ENCODE results near the gene OSBP2.

OSBP2 gene

DNA sequence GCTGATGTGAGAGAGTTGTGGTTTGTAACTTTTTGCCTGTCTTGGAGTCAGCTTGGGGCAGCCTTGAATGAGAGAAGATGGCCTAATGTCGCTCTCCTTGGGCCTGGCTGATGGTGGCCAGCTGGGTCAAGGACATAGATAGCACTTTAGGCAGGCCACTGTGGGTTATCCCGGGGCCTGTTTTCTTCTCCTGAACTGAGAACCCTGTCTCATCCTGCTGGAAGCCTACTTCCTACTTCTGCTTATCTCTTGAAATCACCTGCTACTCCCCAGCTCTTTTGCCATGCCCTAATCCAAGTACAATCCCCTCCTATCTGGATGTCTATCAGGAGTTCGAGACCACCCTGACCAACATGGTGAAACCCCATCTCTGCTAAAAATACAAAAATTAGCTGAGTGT, 49.5 kb downstream of the OSBP2 start:
- Histone ChIP-seq H3K4me1 (ENCODE audit: insufficient read depth, low read length) (peaks cover 1% of the 10 kb centered on the region; the same call in 1 of the 2 replicates), H3K27ac (ENCODE audit: low read depth, low read length) (no peak overlapping the region), H3K9ac (ENCODE audit: low read depth, low read length) (no peak overlapping the region), H3K27me3 (ENCODE audit: insufficient read depth, low read length) (no peaks in the 10 kb centered on the region), H3K4me3 (ENCODE audit: low read length) (no peak overlapping the region), H3K36me3 (ENCODE audit: insufficient read depth, low read length) (no peaks in the 10 kb centered on the region), H3K9me3 (ENCODE audit: insufficient read depth, low read depth, low read length) (no peaks in the 10 kb centered on the region)
- 95% methylated on average over 3 of the region's 3 CpGs for WGBS

DNA sequence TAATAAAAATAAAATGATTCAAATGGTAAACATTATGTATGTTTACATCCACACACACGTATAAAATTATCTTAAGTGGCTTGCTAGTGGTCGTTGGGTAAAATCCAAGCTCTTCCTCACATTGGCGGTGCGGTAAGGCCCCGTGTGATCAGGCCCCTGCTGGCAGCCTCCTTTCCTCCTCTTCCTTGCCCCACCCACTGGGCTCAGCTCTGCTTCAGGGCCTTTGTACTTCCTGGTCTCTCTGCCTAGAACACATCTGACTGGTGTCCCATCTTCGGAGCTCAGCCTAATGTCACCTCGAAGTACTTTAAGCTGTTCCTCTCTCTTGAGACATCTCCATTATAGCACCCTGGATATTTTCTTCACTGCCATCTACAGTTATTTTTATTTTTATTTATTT, 52.8 kb downstream of the OSBP2 start:
- 82% methylated on average over 7 of the region's 7 CpGs for WGBS
- no peak overlapping the region for H3K4me3 ChIP-seq (ENCODE audit: low read length)
- H3K27me3 ChIP-seq (ENCODE audit: insufficient read depth, low read length) = no peaks in the 10 kb centered on the region
- no peaks in the 10 kb centered on the region for H3K9me3 ChIP-seq (ENCODE audit: insufficient read depth, low read depth, low read length)
- no peak overlapping the region for H3K27ac ChIP-seq (ENCODE audit: low read depth, low read length)
- no peaks in the 10 kb centered on the region for H3K4me1 ChIP-seq (ENCODE audit: insufficient read depth, low read length)
- no peaks in the 10 kb centered on the region for H3K36me3 ChIP-seq (ENCODE audit: insufficient read depth, low read length)
- H3K9ac ChIP-seq (ENCODE audit: low read depth, low read length) = no peak overlapping the region

DNA sequence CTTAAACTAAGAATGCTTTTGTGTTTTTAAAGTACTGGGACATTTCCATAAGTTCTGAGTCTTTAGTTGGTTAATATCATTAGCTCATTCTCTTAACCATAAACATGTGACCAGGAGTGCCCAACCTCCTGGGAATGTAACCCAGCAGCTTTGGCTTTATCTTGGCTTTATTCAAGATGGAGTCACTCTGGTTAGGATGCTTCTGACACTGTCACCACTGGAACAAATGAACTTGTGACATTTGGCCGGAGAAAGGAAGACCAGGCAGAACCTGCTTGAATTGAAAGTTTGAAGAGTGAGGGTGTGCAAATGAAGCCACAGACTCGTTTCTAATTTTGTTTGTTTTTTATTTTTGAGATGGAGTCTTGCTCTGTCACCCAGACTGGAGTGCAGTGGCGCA, 54.6 kb downstream of the OSBP2 start:
- Histone ChIP-seq H3K9me3 (ENCODE audit: insufficient read depth, low read depth, low read length) (peaks cover 4% of the 10 kb centered on the region; the same call in 1 of the 2 replicates), H3K27ac (ENCODE audit: low read depth, low read length) (no peak overlapping the region), H3K9ac (ENCODE audit: low read depth, low read length) (no peak overlapping the region), H3K27me3 (ENCODE audit: insufficient read depth, low read length) (no peaks in the 10 kb centered on the region), H3K36me3 (ENCODE audit: insufficient read depth, low read length) (no peaks in the 10 kb centered on the region), H3K4me3 (ENCODE audit: low read length) (no peak overlapping the region), H3K4me1 (ENCODE audit: insufficient read depth, low read length) (no peaks in the 10 kb centered on the region)
- WGBS = 90% methylated on average over 3 of the region's 3 CpGs

DNA sequence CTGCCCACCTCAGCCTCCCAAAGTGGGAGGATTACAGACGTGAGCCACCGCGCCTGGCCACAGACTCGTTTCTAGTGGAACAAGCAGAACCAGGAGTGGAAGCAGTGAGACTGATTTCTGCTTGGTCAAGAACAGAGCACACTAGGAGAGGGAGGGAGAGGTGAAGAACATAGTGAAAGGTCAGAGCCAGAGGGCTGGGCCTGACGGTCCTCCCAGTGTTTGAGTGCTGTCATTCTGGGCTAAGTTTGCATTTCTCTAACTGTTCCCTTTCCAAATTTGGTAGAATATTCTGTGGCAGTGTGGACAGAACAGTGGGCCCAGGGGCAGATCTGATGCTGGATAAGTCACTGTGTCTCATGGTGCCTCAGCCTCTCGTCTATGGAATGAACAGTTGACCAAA, 55.2 kb downstream of the OSBP2 start:
- H3K4me3 ChIP-seq (ENCODE audit: low read length) = no peak overlapping the region
- H3K27ac ChIP-seq (ENCODE audit: low read depth, low read length) = no peak overlapping the region
- no peak overlapping the region for H3K9ac ChIP-seq (ENCODE audit: low read depth, low read length)
- H3K4me1 ChIP-seq (ENCODE audit: insufficient read depth, low read length) = no peaks in the 10 kb centered on the region
- no peaks in the 10 kb centered on the region for H3K36me3 ChIP-seq (ENCODE audit: insufficient read depth, low read length)
- 89% methylated on average over 6 of the region's 6 CpGs for WGBS
- H3K9me3 ChIP-seq (ENCODE audit: insufficient read depth, low read depth, low read length) = peaks cover 4% of the 10 kb centered on the region; the same call in 1 of the 2 replicates
- H3K27me3 ChIP-seq (ENCODE audit: insufficient read depth, low read length) = no peaks in the 10 kb centered on the region

DNA sequence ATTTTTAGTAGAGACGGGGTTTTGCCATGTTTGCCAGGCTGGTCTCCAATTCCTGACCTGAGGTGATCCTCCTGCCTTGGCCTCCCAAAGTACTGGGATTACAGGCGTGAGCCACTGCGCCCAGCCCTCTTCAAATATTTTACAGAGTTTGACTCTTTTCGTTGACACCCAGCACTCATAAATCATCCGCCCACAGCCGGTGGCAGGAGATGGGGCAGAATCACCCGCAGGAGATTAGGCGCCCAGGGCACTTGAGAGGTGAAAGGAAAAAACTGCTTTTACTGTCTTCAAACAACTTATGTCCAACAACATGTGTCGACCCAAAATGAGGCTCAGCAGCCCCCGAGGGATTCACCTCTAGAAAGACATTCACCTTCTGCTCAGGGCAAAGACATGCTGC, 56.9 kb downstream of the OSBP2 start:
- WGBS = 95% methylated on average over 10 of the region's 10 CpGs
- H3K9me3 ChIP-seq (ENCODE audit: insufficient read depth, low read depth, low read length) = peaks cover 4% of the 10 kb centered on the region; the same call in 1 of the 2 replicates
- H3K36me3 ChIP-seq (ENCODE audit: insufficient read depth, low read length) = no peaks in the 10 kb centered on the region
- no peaks in the 10 kb centered on the region for H3K4me1 ChIP-seq (ENCODE audit: insufficient read depth, low read length)
- H3K4me3 ChIP-seq (ENCODE audit: low read length) = no peak overlapping the region
- no peaks in the 10 kb centered on the region for H3K27me3 ChIP-seq (ENCODE audit: insufficient read depth, low read length)
- H3K9ac ChIP-seq (ENCODE audit: low read depth, low read length) = no peak overlapping the region
- H3K27ac ChIP-seq (ENCODE audit: low read depth, low read length) = no peak overlapping the region

DNA sequence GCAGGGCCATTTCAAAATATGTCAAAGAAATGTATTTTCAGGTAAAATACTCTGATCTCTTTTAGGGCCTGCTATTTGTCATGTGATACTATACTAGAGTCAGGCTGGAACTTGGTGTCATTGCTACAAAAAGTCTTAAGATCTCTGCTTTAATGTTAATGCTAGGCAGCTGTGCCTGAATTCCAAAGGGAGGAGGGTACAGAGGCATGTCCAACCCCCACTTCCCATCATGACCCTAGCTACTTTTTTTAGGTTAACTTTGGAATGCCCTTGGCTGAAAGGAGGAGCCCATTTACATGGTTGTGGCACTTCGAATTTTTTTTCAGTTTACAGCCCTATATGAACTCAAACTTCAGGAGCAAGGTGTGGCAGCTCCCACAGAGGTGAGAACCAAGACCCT, 58.1 kb downstream of the OSBP2 start:
- Histone ChIP-seq H3K4me1 (ENCODE audit: insufficient read depth, low read length) (no peaks in the 10 kb centered on the region), H3K27me3 (ENCODE audit: insufficient read depth, low read length) (no peaks in the 10 kb centered on the region), H3K36me3 (ENCODE audit: insufficient read depth, low read length) (no peaks in the 10 kb centered on the region), H3K9me3 (ENCODE audit: insufficient read depth, low read depth, low read length) (peaks cover 4% of the 10 kb centered on the region; the same call in 1 of the 2 replicates), H3K4me3 (ENCODE audit: low read length) (no peak overlapping the region), H3K9ac (ENCODE audit: low read depth, low read length) (no peak overlapping the region), H3K27ac (ENCODE audit: low read depth, low read length) (no peak overlapping the region)
- WGBS = 88% methylated on average over 1 of the region's 1 CpG

DNA sequence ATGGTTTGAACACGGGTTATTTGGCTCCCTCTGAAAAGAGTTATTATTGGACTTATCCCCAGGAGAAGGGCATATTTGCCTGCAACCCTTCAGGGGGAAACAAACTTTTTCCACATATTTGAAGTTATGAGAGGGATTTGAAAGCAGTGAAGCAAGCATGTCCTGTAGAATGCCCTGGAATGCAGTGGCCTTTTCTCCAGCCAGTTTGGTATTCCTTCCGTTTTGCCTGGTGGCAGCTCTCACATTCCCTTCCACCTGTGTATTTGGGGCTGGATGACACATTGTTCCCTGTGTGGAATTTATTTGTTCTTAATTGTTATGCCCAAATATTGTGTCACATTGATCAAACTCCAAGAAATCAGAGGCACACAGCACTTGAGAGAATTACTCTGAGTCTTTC, 59.0 kb downstream of the OSBP2 start:
- H3K9ac ChIP-seq (ENCODE audit: low read depth, low read length) = no peak overlapping the region
- peaks cover 4% of the 10 kb centered on the region; the same call in 1 of the 2 replicates for H3K9me3 ChIP-seq (ENCODE audit: insufficient read depth, low read depth, low read length)
- WGBS = 86% methylated on average over 2 of the region's 2 CpGs
- H3K4me1 ChIP-seq (ENCODE audit: insufficient read depth, low read length) = no peaks in the 10 kb centered on the region
- no peak overlapping the region for H3K4me3 ChIP-seq (ENCODE audit: low read length)
- H3K27ac ChIP-seq (ENCODE audit: low read depth, low read length) = no peak overlapping the region
- no peaks in the 10 kb centered on the region for H3K36me3 ChIP-seq (ENCODE audit: insufficient read depth, low read length)
- no peaks in the 10 kb centered on the region for H3K27me3 ChIP-seq (ENCODE audit: insufficient read depth, low read length)

DNA sequence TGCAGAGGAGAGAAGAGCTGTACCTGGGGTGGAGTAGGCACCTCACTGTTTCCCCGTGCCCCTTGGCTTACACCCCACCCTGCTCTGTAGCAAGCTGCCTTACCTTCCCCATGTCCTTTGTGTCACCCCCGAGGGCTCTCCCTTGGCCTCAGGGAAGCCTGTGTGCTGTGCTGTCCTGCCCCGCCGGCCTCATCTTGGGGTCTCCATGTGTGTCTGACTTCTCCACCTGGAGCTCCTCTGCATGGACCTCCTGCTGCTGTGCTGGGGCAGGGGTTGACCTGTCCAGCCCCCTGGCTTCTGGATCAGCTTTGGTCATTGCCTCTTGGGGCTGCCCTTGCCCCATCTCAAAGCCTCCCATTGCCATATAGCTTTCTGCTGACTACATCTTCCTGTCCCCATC, 59.8 kb downstream of the OSBP2 start:
- Histone ChIP-seq H3K9ac (ENCODE audit: low read depth, low read length) (no peak overlapping the region), H3K4me3 (ENCODE audit: low read length) (no peak overlapping the region)
- 96% methylated on average over 4 of the region's 4 CpGs for WGBS

DNA sequence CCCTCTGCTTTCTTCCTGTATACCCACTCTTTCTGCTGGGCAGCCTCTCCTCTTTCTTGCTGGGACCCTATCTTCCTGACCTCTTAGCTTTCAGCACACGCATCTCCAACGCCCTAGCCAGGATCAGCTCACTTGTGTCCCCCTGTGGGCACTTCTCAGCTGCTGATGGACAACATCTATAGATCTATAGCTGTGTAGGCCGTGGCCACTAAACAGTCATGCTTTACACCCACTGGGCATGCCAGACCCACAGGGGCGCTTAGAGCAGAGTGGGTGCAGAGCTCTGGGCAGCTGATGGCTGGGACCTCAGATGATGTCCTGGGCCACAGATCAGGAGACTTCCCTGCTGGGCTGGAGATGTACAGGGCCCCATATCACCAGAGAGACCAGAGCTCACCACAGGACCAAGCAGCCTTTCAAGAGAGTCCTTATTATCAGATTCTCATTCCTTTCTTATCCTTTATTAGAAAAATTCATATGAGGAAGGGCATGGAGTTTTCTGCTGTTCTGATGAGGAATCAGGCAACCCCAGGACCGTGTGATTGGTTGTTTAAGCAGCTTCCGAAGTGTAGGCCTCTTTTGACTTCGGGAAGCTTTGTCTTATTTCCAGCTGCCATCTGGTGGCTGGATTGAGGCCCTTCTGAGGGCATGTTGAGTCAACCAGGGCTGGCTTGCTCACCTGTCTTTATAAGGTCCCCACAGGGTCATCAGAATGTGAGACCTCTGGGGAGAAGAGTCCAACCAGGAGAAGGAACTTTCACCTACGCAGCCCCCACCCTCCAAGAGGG, 60.5 kb downstream of the OSBP2 start:
- Histone ChIP-seq H3K27ac (ENCODE audit: low read depth, low read length) (no peak overlapping the region), H3K4me3 (ENCODE audit: low read length) (no peak overlapping the region), H3K36me3 (ENCODE audit: insufficient read depth, low read length) (no peaks in the 10 kb centered on the region), H3K9ac (ENCODE audit: low read depth, low read length) (no peak overlapping the region), H3K27me3 (ENCODE audit: insufficient read depth, low read length) (no peaks in the 10 kb centered on the region), H3K4me1 (ENCODE audit: insufficient read depth, low read length) (no peaks in the 10 kb centered on the region), H3K9me3 (ENCODE audit: insufficient read depth, low read depth, low read length) (peaks cover 4% of the 10 kb centered on the region; the same call in 1 of the 2 replicates)
- WGBS = 68% methylated on average over 8 of the region's 8 CpGs

More for the DNA sequence above, 59.8 kb downstream of the OSBP2 start:
- Histone ChIP-seq H3K9me3 (ENCODE audit: insufficient read depth, low read depth, low read length) (peaks cover 4% of the 10 kb centered on the region; the same call in 1 of the 2 replicates), H3K27me3 (ENCODE audit: insufficient read depth, low read length) (no peaks in the 10 kb centered on the region), H3K27ac (ENCODE audit: low read depth, low read length) (no peak overlapping the region), H3K4me1 (ENCODE audit: insufficient read depth, low read length) (no peaks in the 10 kb centered on the region), H3K36me3 (ENCODE audit: insufficient read depth, low read length) (no peaks in the 10 kb centered on the region)

DNA sequence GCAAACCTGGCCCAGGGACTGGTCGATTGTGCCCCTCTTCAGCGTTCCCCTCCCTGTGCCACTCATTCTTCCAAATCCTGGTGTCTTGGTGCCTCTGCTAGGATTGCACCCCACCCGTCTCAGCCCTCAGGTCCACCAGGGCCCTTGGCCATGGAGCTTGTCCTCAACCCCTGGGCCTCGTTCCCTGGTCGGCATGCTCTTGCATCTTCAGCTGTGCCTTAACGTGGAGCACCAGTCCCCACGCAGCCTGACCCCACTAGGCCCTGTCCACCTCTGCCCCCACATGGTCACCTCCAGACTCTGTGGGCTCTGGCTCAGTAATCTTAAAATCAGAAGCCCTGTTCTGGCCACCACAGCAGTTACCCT, 61.1 kb downstream of the OSBP2 start:
- Histone ChIP-seq H3K27me3 (ENCODE audit: insufficient read depth, low read length) (no peaks in the 10 kb centered on the region), H3K4me3 (ENCODE audit: low read length) (no peak overlapping the region), H3K9me3 (ENCODE audit: insufficient read depth, low read depth, low read length) (peaks cover 4% of the 10 kb centered on the region; the same call in 1 of the 2 replicates), H3K27ac (ENCODE audit: low read depth, low read length) (no peak overlapping the region), H3K4me1 (ENCODE audit: insufficient read depth, low read length) (no peaks in the 10 kb centered on the region), H3K36me3 (ENCODE audit: insufficient read depth, low read length) (no peaks in the 10 kb centered on the region), H3K9ac (ENCODE audit: low read depth, low read length) (no peak overlapping the region)
- WGBS = 88% methylated on average over 7 of the region's 7 CpGs

DNA sequence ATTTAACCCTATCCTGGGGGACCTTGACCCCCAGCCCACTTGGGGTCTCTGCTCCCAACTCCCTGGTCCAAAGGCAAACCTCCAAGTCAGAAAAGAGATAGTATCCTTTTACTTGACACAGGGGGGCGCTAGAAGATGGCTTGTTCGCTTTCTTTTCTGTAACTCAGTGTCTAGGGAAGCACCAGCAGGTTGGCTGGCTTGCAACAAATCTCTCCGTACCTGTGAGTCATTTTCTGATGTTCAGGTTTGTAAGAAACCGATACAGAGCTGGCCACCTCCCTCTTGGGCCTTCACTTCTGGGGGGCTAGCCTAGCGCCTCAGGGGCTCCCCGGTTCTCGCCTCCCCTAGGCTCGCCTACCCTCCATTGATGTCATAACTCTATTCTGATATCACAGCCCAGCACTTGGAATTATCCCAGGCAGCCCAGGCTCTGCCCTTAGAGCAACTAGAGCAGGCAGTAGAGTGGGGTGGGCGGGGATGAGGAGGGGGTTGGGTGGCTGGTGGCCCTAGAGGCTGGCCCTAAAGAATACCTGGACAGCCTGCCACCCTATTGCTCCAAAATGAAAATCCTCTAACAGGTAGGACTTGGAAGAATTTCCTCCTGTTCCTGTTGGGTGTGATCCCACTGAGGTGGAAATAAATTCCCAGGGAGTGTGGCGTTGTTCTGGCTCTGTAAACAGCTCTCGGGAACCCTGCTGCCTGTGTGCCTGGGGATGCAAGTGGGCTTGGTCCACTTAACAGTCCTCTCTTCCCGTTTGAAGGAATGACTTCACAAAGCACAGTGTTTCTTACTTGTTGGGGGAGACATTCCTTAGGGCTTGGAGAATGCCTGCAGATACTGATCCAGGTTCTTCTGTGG, 69.4 kb downstream of the OSBP2 start:
- WGBS = 47% methylated on average over 12 of the region's 12 CpGs
- no peak overlapping the region for H3K27ac ChIP-seq (ENCODE audit: low read depth, low read length)
- no peaks in the 10 kb centered on the region for H3K36me3 ChIP-seq (ENCODE audit: insufficient read depth, low read length)
- no peaks in the 10 kb centered on the region for H3K27me3 ChIP-seq (ENCODE audit: insufficient read depth, low read length)
- H3K9ac ChIP-seq (ENCODE audit: low read depth, low read length) = no peak overlapping the region
- no peaks in the 10 kb centered on the region for H3K9me3 ChIP-seq (ENCODE audit: insufficient read depth, low read depth, low read length)
- H3K4me3 ChIP-seq (ENCODE audit: low read length) = no peak overlapping the region
- no peaks in the 10 kb centered on the region for H3K4me1 ChIP-seq (ENCODE audit: insufficient read depth, low read length)

Data from HUES64 (cell line).